H1 (cell line): ENCODE results near the gene TMEM54. TPM values are rescaled to one million over a fixed set of nuclear protein-coding genes. Genes with fewer than 3 reads are reported as not detected.

Experiments used
- CTCF ChIA-PET: fragments of 300-600 bp; sonication (Branson Sonifier 250); formaldehyde crosslinking; loops from one replicate; lab custom pipeline; 2021; ENCODE audit not compliant: partially characterized antibody; lab: Charles Lee
- POLR2A ChIA-PET: fragments of 300-600 bp; sonication (Branson Sonifier 250); formaldehyde crosslinking; loops from one replicate; lab custom pipeline; 2021; ENCODE audit warnings: inconsistent platforms; ENCODE audit not compliant: partially characterized antibody; lab: Charles Lee
- DNase-seq, 2 experiments: peaks; one replicate each; pipeline versions ENCODE4 v3.0.0 to v3.0.0-alpha.2; 2010 to 2022; ENCODE audit warnings: low spot score in 2 of 2, low read depth in 1 of 2, mixed read lengths in 1 of 2
- FAIRE-seq: peaks from 2 replicates; lab custom pipeline; 2011; peaks lifted over from hg19 to GRCh38; lab: Jason Lieb, UNC
- H2AFZ ChIP-seq: 2 replicates; pipeline ENCODE4 v1.8.1; 2012; ENCODE audit warnings: low read length, inconsistent platforms
- H2AK5ac ChIP-seq: 2 replicates; pipeline ENCODE4 v1.6.1; 2013; ENCODE audit warnings: low read depth, low read length
- H2BK120ac ChIP-seq: replicated peaks from 2 replicates; pipeline ENCODE3; 2013; ENCODE audit warnings: low read depth, low read length, inconsistent platforms
- H2BK12ac ChIP-seq: 2 replicates; pipeline ENCODE4 v1.6.1; 2013; ENCODE audit warnings: low read depth, low read length
- H2BK15ac ChIP-seq: 2 replicates; pipeline ENCODE4 v1.6.1; 2013; ENCODE audit warnings: low read length
- H2BK20ac ChIP-seq: 2 replicates; pipeline ENCODE4 v1.6.1; 2013; ENCODE audit warnings: low read length
- H2BK5ac ChIP-seq: 2 replicates; pipeline ENCODE4 v1.6.1; 2013; ENCODE audit warnings: low read depth, low read length
- H3K14ac ChIP-seq: 2 replicates; pipeline ENCODE4 v1.6.1; 2013; ENCODE audit warnings: inconsistent platforms; ENCODE audit not compliant: insufficient read length
- H3K18ac ChIP-seq: 2 replicates; pipeline ENCODE4 v1.6.1; 2013; ENCODE audit warnings: low read length; ENCODE audit errors: extremely low read depth
- H3K23ac ChIP-seq: 2 replicates; pipeline ENCODE4 v1.6.1; 2013; ENCODE audit warnings: inconsistent platforms; ENCODE audit not compliant: insufficient read length
- H3K23me2 ChIP-seq: 2 replicates; pipeline ENCODE4 v1.6.1; 2013; ENCODE audit warnings: low read depth, low read length
- H3K27ac ChIP-seq: 2 replicates; pipeline ENCODE4 v1.6.1; 2011; ENCODE audit warnings: low read depth, low read length, inconsistent platforms
- H3K27me3 ChIP-seq, 4 experiments: replicated peaks in 1 of 4; 1 replicate in 1 of 4; 2 replicates in 3 of 4; pipeline versions ENCODE4 v1.6.1 to v1.8.1; 2011 to 2013; ENCODE audit warnings: low read length in 3 of 4, mild to moderate bottlenecking in 3 of 4, inconsistent platforms in 2 of 4, mixed read lengths in 2 of 4, moderate library complexity in 1 of 4; ENCODE audit not compliant: control insufficient read depth in 3 of 4, insufficient read depth in 3 of 4; ENCODE audit errors: extremely low read depth in 1 of 4
- H3K36me3 ChIP-seq, 4 experiments: 2 replicates each; pipeline versions ENCODE4 v1.6.1 to v1.8.1; 2011 to 2013; ENCODE audit warnings: mild to moderate bottlenecking in 4 of 4, low read length in 3 of 4, moderate library complexity in 2 of 4, control low read depth in 1 of 4, inconsistent platforms in 1 of 4; ENCODE audit not compliant: insufficient read depth in 4 of 4, control insufficient read depth in 2 of 4
- H3K4ac ChIP-seq: replicated peaks from 2 replicates; pipeline ENCODE3; 2013; ENCODE audit warnings: low read length, low read depth, mixed read lengths, inconsistent platforms; ENCODE audit not compliant: insufficient read length
- H3K4me1 ChIP-seq, 4 experiments: replicated peaks in 1 of 4; 1 replicate in 1 of 4; 2 replicates in 3 of 4; pipeline versions ENCODE4 v1.6.1 to v1.8.1; 2011 to 2013; ENCODE audit warnings: low read length in 3 of 4, inconsistent platforms in 2 of 4, mixed read lengths in 1 of 4; ENCODE audit not compliant: insufficient read depth in 4 of 4, control insufficient read depth in 3 of 4
- H3K4me2 ChIP-seq, 2 experiments: 2 replicates each; pipeline versions ENCODE4 v1.6.1 to v1.8.1; 2011 to 2013; ENCODE audit warnings: low read depth in 2 of 2, low read length in 2 of 2, control low read depth in 1 of 2, inconsistent platforms in 1 of 2, mild to moderate bottlenecking in 1 of 2; ENCODE audit not compliant: insufficient read depth in 1 of 2
- H3K4me3 ChIP-seq, 4 experiments: fragments of 200-600, 300-600 bp in 1 of 4; sonication (generic), shearing (Covaris generic), sonication (Bioruptor Twin) in 1 of 4; 2 replicates each; pipeline versions ENCODE4 v1.5.1 to v1.8.1; 2011 to 2016; ENCODE audit warnings: low read length in 4 of 4, low read depth in 3 of 4, control low read depth in 2 of 4, inconsistent platforms in 2 of 4, mild to moderate bottlenecking in 2 of 4, mixed read lengths in 1 of 4, moderate library complexity in 1 of 4; ENCODE audit not compliant: insufficient read depth in 2 of 4; ENCODE audit errors: extremely low read depth in 1 of 4
- H3K56ac ChIP-seq: replicated peaks from 2 replicates; pipeline ENCODE3; 2013; ENCODE audit warnings: low read depth, mild to moderate bottlenecking, mixed read lengths, low read length, inconsistent platforms; ENCODE audit not compliant: insufficient read length
- H3K79me1 ChIP-seq: 2 replicates; pipeline ENCODE4 v1.6.1; 2013; ENCODE audit warnings: low read depth, low read length, control low read depth
- H3K79me2 ChIP-seq, 2 experiments: 2 replicates each; pipeline versions ENCODE4 v1.6.1 to v1.8.1; 2012 to 2013; ENCODE audit warnings: low read length in 2 of 2, mild to moderate bottlenecking in 2 of 2, inconsistent platforms in 1 of 2; ENCODE audit not compliant: insufficient read depth in 2 of 2, control insufficient read depth in 1 of 2
- H3K9ac ChIP-seq, 4 experiments: replicated peaks in 1 of 4; 1 replicate in 1 of 4; 2 replicates in 3 of 4; pipeline versions ENCODE4 v1.6.1 to v1.8.1; 2011 to 2013; ENCODE audit warnings: low read depth in 3 of 4, low read length in 3 of 4, control low read depth in 2 of 4, mild to moderate bottlenecking in 2 of 4, moderate library complexity in 2 of 4, inconsistent platforms in 1 of 4; ENCODE audit errors: extremely low read depth in 1 of 4
- H3K9me3 ChIP-seq, 2 experiments: 2 replicates each; pipeline versions ENCODE4 v1.6.1 to v1.8.1; 2012 to 2013; ENCODE audit warnings: mild to moderate bottlenecking in 2 of 2, moderate library complexity in 2 of 2, control low read depth in 1 of 2, inconsistent platforms in 1 of 2, low read depth in 1 of 2, low read length in 1 of 2, mixed read lengths in 1 of 2; ENCODE audit not compliant: insufficient read depth in 2 of 2
- H4K20me1 ChIP-seq, 2 experiments: replicated peaks in 1 of 2; 2 replicates each; pipeline versions ENCODE3 to v1.8.1; 2011 to 2013; ENCODE audit warnings: inconsistent platforms in 2 of 2, low read length in 2 of 2, mild to moderate bottlenecking in 1 of 2; ENCODE audit not compliant: insufficient read depth in 2 of 2, control insufficient read depth in 1 of 2
- H4K5ac ChIP-seq: 2 replicates; pipeline ENCODE4 v1.6.1; 2013; ENCODE audit warnings: low read length, low read depth, mixed read lengths, inconsistent platforms; ENCODE audit not compliant: insufficient read length
- H4K8ac ChIP-seq: 2 replicates; pipeline ENCODE4 v1.8.0; 2013; ENCODE audit warnings: mild to moderate bottlenecking, moderate library complexity, low read length, inconsistent platforms; ENCODE audit not compliant: insufficient read depth; ENCODE audit errors: extremely low read depth
- H4K91ac ChIP-seq: replicated peaks from 2 replicates; pipeline ENCODE3; 2013; ENCODE audit warnings: low read length, mixed read lengths, inconsistent platforms; ENCODE audit not compliant: insufficient read length
- FOSL1 ChIP-seq: IDR thresholded peaks from 2 replicates; pipeline ENCODE4 v1.6.1; 2011; ENCODE audit warnings: mild to moderate bottlenecking, low read depth, low read length, moderate library complexity; ENCODE audit not compliant: insufficient read depth
- KDM1A ChIP-seq: fragments of 200-600, 300-600 bp; sonication (generic); IDR thresholded peaks from 2 replicates; pipeline ENCODE4 v1.7.1; 2016; ENCODE audit warnings: mild to moderate bottlenecking, low read length, borderline replicate concordance
- KDM5A ChIP-seq: fragments of 200-600 bp; IDR thresholded peaks from 2 replicates; pipeline ENCODE4 v1.7.1; 2012; ENCODE audit warnings: mild to moderate bottlenecking, low read length, inconsistent platforms, mixed read lengths
- RBBP5 ChIP-seq: IDR thresholded peaks from 2 replicates; pipeline ENCODE4 v1.7.1; 2012; ENCODE audit warnings: low read depth, mild to moderate bottlenecking, inconsistent platforms, low read length, moderate library complexity, borderline replicate concordance
- WGBS, 2 experiments: shearing (Covaris generic) in 1 of 2; methylation state at CpG; one replicate each; pipeline versions ENCODE4 v1.1.6 to v1.1.7; 2013 to 2015; ENCODE audit warnings: low lambda C conversion rate in 2 of 2, mixed read lengths in 2 of 2, inconsistent platforms in 1 of 2, low coverage in 1 of 2, missing lambda C conversion rate in 1 of 2; ENCODE audit not compliant: insufficient replicate concordance in 2 of 2, insufficient coverage in 1 of 2, insufficient read length in 1 of 2; ENCODE audit errors: extremely low coverage in 1 of 2, missing lambda C conversion rate in 1 of 2; 5-methylcytosine and 5-hydroxymethylcytosine counted together
- polyA plus RNA-seq, 7 experiments: library from polyadenylated mRNA; depleted of rRNA in 3 of 7; stranded (reverse) in 5 of 7; unstranded in 2 of 7; fragments of >200 nt in 5 of 7; fragments of 200-250 nt in 2 of 7; gene quantifications; 1 replicate in 5 of 7; 2 replicates in 1 of 7; 4 replicates in 1 of 7; pipeline versions ENCODE4 v1.2.1 to v1.2.3, GENCODE V29; 2011 to 2013; ENCODE audit warnings: missing spikeins in 2 of 7, mixed read lengths in 2 of 7
- total RNA-seq: library from RNA; stranded (reverse); fragmentation: NEBNext Ultra II Directional; extraction: Animal tissue kit (Norgen Biotek cat#: 25700); gene quantifications from 2 replicates; pipeline ENCODE4 v1.2.1, GENCODE V29; 2021

TMEM54 gene
- total and polyA plus RNA-seq, 2 of the 8 experiments (the other 6 are each of a cell fraction or from before 2014, with no cell fraction given), result 9.5 to 58.7 TPM

GRCh38 chr1:32884726-32885125 is 16.5 kb downstream of the TMEM54 start:
- ChIA-PET CTCF (interaction anchor here (2.0 to 19.0 kb wide), 3 partner anchors 6 to 61 kb away, joined by 4 to 382 read pairs (median 382); partner anchors contain the start of genes FNDC5 and HPCA), POLR2A (interaction anchor here (1.6 to 1.8 kb wide), 2 partner anchors 11 to 24 kb away, joined by 3 to 5 read pairs; no protein-coding TSS in a partner anchor)

More at GRCh38 chr1:32884726-32885125, 16.5 kb downstream of the TMEM54 start:
- no peaks in the 10 kb centered on the region for H3K36me3 ChIP-seq
- no peak overlapping the region for H3K4me2 ChIP-seq
- H3K27ac ChIP-seq, result no peak overlapping the region
- FAIRE-seq (no peak), DNase-seq (peak in 1 of 2 experiments; percentile 51)
- no peak overlapping the region for H2BK12ac ChIP-seq
- no peak overlapping the region for H4K8ac ChIP-seq
- H3K9ac ChIP-seq, result no peak overlapping the region
- no peaks in the 10 kb centered on the region for H3K79me2 ChIP-seq
- peaks cover 3 to 33% (median 16%) of the 10 kb centered on the region in 4 experiments; a peak in 6 of 7 replicates for H3K27me3 ChIP-seq
- H3K14ac ChIP-seq, result no peak overlapping the region
- H3K4me3 ChIP-seq, result no peak overlapping the region
- H2AFZ ChIP-seq, result no peak overlapping the region
- H2BK15ac ChIP-seq, result no peak overlapping the region
- no peak overlapping the region for H3K56ac ChIP-seq
- 81% methylated on average over 8 of the region's 12 CpGs; no CpG with 5 or more reads in 1 of the 2 experiments for WGBS, 2 experiments
- no peak overlapping the region for H3K23ac ChIP-seq
- H4K20me1 ChIP-seq, result peaks cover 0 to 15% of the 10 kb centered on the region in 2 experiments
- TF ChIP-seq RBBP5 (no peak), KDM1A (no peak), KDM5A (no peak), FOSL1 (no peak)
- H2BK5ac ChIP-seq, result no peak overlapping the region
- H3K9me3 ChIP-seq, result no peaks in the 10 kb centered on the region
- H3K4me1 ChIP-seq, result peaks cover 0 to 14% (median 5%) of the 10 kb centered on the region in 4 experiments; a peak in 4 of 7 replicates
- peaks cover 5% of the 10 kb centered on the region; the same call in 1 of the 2 replicates for H3K23me2 ChIP-seq
- no peak overlapping the region for H2BK20ac ChIP-seq
- no peak overlapping the region for H3K18ac ChIP-seq
- no peak overlapping the region for H2AK5ac ChIP-seq
- H3K4ac ChIP-seq, result no peak overlapping the region
- H4K91ac ChIP-seq, result no peak overlapping the region
- no peaks in the 10 kb centered on the region for H3K79me1 ChIP-seq
- H2BK120ac ChIP-seq, result no peak overlapping the region
- H4K5ac ChIP-seq, result no peak overlapping the region
